Muscle of back (tissue), 10 donors: Measurements from ENCODE around the gene SRD5A2. TPM values are rescaled to one million over a fixed set of nuclear protein-coding genes. Genes with fewer than 3 reads are reported as not detected.

Source experiments
- polyA plus RNA-seq, 10 donors: library from polyadenylated mRNA; unstranded; fragments of 120-200 nt; gene quantifications; one replicate each; pipeline ENCODE4 v1.2.1, GENCODE V29; 2013; ENCODE audit not compliant: insufficient read length in 10 of 10

SRD5A2 gene
- polyA plus RNA-seq, 10 donors: 0.04 to 0.08 (median 0.05) TPM; not detected in 7

Other genes with a start within 250 kb of the SRD5A2 start
- gene XDH, start 166.2 kb downstream of the SRD5A2 start, polyA plus RNA-seq: under 1 TPM in 2 of 10 donors, not detected in 8; 0.03 to 0.14 TPM